HG03520 (cell line): ENCODE data around the gene SELENOT.
"Not testable (repeated sequence)": the region's sequence is repeated elsewhere in the genome, so short reads cannot be mapped to it uniquely, and the experiment has no call there.

ENCODE experiments used
- ATAC-seq: cut with Tn5 transposase; IDR thresholded peaks from one replicate; pipeline ENCODE4 v1.9.1; 2021; ENCODE audit warnings: mild to moderate bottlenecking, moderate library complexity; ENCODE audit not compliant: unreplicated experiment

SELENOT gene

GRCh38 chr3:150603153-150603979 is at the start of gene SELENOT:
Gene SELENOT (plus strand): TSS chr3:150603321. CDS start chr3:150603363, 42 bp downstream.
- ATAC-seq = peak; percentile 52

DNA sequence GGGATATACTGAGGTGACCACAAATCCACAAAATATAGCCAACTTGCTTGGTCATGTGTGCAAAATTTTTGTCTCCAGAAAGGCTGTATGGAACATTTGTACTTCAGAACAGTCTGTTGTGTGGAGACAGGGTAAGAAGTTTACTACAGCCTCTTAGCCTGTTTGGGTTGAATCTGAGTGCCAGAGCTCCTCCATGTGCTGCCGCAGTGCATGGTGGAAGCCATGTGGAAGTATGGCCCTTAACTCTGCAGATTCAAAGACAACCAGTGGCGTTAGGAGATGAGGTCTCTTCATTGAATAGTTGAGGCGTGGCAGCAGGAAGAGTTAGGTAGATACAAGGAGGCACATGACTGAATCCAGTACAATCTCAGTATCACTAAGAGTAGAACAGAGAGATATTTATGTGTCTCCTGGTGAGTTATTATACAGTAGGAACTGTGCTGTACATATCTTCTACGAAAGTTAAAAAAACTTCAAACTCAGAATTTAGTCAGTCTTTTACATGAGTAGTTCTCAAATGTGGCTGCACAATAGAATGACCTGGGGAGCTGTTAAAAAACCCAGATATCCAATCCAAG is 47.2 kb upstream of the SELENOT start:
- no peak for ATAC-seq

DNA sequence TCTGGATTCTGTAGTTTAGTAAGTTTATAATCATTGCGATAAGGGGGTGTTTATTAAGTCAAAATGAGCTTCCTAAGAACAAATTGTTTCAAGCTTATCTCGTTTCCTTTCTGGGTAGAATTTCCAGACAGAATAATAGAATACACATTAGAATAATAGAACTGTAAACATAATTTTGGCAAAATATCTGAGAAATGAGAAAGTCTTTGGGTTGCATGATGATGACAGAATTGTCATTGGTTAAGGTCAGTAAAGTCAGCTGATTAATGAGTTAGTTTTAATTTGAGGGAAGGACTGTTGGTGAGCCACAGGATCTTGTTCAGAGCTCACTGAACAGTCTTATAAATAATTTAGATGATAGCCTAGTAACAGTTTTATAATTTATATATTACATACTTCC is 46.3 kb upstream of the SELENOT start:
- ATAC-seq = no peak

DNA sequence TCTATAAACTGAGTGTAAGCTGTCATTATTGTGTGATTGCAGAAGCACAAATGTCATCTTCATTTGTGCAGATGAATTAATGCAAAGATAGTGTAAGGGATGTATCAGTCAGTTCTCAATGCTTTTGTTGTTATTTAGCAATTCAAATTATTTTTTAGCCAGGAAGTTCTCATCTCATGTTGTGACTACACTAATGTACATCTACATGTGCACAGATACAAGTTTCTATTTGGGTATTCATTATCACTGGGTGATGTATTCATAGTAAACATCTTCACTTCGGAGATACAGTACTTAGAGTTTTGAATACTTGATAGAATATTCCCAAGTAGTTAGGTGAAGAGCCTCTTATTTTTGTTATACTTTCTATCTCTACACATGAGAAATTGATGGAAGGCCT is 45.4 kb upstream of the SELENOT start:
- no peak for ATAC-seq

DNA sequence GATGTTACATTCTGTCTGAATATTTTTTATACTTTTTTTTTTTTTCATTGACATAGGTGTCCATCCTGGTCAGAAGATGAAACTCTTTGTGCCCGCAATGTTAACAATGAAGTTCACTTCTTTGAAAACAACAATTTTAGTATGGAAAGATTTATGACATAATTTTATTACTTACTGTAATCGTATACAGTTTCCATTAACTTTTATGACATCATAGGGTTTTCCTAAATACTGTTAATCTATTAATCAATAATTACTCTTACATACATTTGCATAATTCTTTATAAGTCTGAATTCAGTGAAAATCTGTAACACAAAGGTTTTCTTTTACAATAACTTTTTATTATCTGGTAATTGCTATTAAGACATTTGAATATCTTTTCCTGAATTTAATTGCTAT is 38.9 kb upstream of the SELENOT start:
- ATAC-seq = no peak

GRCh38 chr3:150567328-150567727 is 35.8 kb upstream of the SELENOT start:
- no peak for ATAC-seq

DNA sequence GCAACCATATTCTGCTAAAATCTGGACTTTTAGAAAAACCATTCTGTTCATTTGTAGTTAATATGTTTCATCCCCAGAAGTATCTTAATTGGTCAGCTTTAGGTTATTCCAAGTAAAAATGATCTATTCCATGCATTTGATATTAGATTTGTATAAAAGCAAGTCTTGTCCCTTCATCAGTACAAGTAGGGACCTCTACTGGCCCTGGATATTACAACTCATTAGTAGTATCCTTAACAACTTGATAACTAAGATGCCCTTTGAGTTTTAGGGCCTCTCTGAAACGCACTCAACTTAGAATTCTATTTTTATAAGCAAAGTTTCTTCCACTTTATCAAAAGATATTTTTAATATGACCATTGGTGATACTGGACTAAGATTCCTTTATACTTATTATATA is 25.3 kb upstream of the SELENOT start:
- ATAC-seq = no peak

DNA sequence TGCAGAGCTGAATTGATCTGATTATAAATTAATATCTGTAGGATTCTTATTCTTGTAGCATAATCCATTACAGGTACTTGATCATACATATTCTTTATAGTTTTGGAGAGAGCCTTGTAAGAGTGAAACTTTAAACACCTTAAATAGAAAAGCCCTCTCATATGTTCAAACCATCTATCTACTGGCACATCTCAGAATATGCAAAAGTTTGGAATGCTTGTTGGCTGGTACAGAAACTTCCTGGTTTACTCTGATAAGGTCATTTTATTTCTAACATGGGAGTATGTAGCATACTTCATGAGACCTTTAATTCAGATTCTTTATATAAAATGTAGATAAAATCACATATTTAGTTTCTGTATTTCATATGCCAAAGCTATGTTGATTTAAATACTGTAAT is 21.9 kb upstream of the SELENOT start:
- no peak for ATAC-seq

DNA sequence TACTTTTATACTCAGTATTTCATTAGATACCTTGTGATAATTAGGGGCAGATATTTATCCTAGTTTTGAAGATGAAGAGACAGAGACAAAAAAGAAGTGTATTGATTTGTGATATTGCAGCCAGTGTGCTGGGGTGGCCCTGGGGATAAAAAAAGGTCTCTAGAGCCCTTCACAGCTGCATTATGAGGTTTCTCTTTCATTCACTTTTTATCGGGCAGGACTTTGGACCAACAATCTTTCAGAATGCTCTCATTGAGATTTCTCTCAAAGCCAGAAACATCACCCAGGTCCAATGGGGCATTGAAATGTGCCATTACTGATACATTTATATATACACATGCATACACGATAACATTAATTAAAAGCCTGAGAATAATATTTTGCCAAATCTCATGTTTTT is 20.5 kb upstream of the SELENOT start:
- no peak for ATAC-seq

DNA sequence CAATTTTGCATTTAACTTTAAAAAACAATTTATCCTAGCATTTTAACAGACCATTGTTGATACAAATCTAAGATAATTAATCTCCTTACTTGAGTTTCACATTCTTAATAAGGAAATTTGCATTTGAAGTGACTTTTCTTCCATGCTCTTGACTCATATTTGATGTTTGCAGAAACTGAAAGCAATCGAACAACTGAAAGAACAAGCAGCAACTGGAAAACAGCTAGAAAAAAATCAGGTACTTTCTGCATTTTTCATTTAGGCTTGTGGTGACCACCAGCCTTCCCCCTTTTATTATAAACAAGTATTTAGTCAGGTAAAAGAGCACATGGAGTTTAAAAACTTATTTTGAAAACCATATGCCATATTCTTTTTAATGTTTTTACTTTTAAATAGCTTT is 20.1 kb upstream of the SELENOT start:
- no peak for ATAC-seq

GRCh38 chr3:150588027-150588830 is 14.9 kb upstream of the SELENOT start:
- ATAC-seq = no peak

GRCh38 chr3:150589759-150590158 is 13.4 kb upstream of the SELENOT start:
- no peak for ATAC-seq

- ATAC-seq = no peak
These were observed 9.0 kb upstream of the SELENOT start for GRCh38 chr3:150594150-150594549.

- no peak for ATAC-seq
These were observed 5.5 kb upstream of the SELENOT start for GRCh38 chr3:150597646-150598045.

- ATAC-seq = no peak
These were observed 3.4 kb upstream of the SELENOT start for GRCh38 chr3:150599611-150600297.

DNA sequence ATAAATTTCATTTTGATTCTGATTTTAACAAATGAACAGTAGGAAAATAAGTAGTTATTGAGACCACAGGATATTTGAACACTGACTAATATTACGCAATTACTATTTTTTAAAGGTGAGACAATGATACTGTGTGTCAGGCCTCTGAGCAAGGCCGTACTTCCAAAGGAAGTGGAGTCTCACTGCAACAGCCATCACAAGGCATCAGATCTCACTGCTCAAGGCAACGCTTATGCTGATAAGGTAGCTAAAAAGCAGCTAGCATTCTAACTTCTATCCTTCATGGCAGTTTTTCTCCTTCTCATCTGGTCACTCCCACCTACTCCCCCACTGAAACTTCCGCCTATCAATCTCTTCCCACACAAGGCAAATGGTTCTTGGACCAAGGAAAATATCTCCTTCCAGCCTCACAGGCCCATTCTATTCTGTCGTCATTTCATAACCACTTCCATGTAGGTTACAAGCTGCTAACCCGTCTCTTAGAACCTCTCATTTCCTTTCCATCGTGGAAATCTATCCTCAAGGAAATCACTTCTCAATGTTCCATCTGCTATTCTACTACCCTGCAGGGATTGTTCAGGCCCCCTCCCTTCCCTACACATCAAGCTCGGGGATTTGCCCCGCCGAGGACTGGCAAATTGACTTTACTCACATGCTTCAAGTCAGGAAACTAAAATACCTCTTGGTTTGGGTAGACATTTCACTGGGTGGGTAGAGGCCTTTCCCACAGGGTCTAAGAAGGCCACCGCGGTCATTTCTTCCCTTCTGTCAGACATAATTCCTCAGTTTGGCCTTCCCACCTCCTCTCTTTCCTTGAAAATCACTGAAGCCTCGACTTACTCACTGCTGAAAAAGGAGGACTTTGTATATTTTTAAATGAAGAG is 2.2 kb upstream of the SELENOT start:
- ATAC-seq = not testable (repeated sequence)

DNA sequence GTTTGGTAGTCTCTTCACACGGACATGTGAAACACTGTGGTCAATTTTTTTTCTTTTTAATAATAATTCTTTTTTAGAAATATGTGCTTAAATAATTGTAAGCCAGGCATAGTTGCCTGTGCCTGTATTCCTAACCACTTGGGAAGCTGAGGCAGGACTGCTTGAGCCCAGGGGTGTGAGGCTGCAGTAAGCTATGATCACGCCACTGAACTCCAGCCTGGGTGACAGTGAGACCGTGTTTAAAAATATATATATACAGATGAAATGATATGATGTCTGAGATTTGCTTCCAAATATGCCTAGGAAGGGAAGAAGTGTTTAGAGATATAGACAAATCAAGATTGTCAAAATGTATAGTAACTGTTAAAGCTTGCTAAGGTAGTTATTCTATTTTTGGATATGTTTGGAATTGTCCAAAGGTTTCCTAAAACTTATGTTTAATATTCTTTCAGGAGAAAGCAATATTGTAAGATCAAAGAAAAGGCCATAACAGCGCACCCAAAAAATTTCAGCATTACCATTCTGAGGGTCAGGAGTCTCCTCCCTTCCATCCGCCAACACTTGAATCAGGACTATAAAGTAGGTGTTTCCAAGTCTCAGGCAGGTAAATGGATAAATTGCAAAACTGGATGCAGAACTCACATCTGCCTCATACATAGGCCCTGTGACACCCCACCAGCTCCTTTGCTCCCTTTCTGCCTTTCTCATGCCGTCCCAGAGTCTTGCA is 532 bp upstream of the SELENOT start:
- peak; percentile 2 for ATAC-seq

DNA sequence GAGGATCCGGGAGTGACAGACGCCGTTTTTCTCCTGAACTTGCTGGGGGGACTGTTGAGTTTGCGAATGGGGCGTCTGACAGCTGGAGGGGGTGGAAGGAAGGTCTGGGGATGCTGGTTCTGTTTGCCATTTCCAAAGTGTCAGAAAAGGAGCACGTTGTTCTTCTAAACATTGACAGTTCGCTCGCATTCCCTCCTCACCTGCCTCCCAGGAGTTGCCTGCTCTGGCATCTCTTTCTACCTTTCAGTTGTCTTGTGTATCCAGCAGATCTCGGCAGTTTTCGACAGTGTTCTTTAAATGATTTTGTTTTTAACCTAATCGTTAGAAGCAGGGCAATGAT is 829 bp downstream of the SELENOT start:
- no peak for ATAC-seq

DNA sequence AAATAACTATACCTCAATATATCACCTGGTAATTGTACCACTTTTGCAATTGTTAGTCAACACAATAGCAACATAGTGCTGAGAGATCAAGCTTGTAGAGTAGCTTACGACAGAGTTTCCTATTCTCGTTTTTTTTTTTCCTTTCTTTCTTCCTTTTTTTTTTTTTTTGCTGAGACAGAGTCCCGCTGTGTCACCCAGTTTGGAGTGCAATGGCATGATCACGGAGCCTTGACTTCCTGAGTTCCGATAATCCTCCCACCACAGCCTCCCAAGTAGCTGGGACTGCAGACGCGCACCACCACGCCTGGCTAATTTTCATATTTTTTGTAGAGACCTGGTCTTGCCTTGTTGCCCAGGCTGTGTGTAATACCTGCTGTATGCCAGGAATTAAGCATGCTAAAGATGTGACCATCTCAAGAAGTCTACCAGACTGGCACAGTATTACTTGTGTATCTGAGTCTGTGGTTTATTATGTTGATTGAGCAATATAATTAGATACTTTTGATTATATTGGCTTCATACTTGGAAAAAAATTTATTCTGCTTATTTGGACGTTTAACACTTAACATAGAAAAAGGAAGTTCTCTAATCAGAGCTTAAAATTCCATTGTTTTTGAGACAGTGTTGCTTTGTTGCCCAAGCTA is 3.0 kb downstream of the SELENOT start:
- no peak for ATAC-seq
